Astrocyte of the cerebellum (primary cell): ENCODE data around the gene CCDC85C.

Experiments
- DNase-seq: peaks from one replicate; pipeline ENCODE4 v3.0.0-alpha.2; 2011; ENCODE audit warnings: low read depth
- H3K4me3 ChIP-seq: 2 replicates; pipeline ENCODE4 v1.5.1; 2011; ENCODE audit warnings: mild to moderate bottlenecking, low read depth, low read length, moderate library complexity
- in situ Hi-C: cut with HindIII; loops from 2 replicates; pipeline ENCODE4 v1.10.0; 2017; ENCODE audit warnings: low sequenced_read_pairs
- TF ChIP-seq, protein P1 (sequence below): IDR thresholded peaks from 2 replicates; pipeline ENCODE4 v1.5.1; 2012; ENCODE audit warnings: low read length, low read depth, moderate library complexity, mild to moderate bottlenecking; ENCODE audit errors: missing control alignments

CCDC85C gene

DNA sequence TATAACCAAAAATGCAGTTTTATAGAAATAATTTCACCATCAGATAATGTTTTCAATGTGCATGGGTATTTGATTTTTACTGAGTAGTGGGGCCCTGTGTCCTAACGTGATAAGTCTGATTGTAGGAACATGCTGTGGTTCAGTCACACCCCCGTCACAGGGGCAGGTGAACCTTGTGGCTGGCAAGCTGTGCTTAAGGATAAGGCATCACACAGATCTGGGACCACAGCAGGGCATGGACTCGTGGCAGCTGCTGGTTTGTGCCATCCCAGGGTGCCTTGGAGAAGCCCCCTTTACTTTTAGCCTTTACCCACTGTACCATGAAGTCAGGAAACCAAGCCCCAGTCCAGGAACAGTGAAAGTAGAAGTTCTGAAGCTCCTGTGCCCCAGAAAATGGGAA, 106.1 kb downstream of the CCDC85C start:
- in situ Hi-C loops = no loop called here
- DNase-seq = no peak
- TF ChIP-seq, protein P1, sequence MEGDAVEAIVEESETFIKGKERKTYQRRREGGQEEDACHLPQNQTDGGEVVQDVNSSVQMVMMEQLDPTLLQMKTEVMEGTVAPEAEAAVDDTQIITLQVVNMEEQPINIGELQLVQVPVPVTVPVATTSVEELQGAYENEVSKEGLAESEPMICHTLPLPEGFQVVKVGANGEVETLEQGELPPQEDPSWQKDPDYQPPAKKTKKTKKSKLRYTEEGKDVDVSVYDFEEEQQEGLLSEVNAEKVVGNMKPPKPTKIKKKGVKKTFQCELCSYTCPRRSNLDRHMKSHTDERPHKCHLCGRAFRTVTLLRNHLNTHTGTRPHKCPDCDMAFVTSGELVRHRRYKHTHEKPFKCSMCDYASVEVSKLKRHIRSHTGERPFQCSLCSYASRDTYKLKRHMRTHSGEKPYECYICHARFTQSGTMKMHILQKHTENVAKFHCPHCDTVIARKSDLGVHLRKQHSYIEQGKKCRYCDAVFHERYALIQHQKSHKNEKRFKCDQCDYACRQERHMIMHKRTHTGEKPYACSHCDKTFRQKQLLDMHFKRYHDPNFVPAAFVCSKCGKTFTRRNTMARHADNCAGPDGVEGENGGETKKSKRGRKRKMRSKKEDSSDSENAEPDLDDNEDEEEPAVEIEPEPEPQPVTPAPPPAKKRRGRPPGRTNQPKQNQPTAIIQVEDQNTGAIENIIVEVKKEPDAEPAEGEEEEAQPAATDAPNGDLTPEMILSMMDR = no peak
- H3K4me3 ChIP-seq = no peak overlapping the region

DNA sequence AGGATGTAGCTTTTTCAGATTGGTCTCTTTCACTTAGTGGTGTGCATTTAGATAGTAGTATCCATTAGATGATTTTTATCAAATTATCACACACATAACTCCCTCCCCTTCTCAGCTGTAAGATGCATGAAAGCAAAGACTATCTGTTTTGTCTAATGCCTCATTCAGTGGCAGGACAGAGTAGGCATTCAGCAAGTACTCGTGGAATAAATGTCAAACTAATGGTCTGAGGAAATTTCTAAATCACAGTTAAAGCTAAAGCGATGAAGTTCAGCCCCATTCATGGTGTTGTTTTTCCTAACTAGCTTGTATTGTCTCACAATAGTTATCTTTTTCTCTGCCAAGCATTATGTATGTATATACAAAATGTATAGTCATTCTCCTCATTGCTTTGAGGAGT, 106.7 kb downstream of the CCDC85C start:
- H3K4me3 ChIP-seq = no peak overlapping the region
- TF ChIP-seq, protein P1 = no peak
- DNase-seq = no peak
- in situ Hi-C loops = no loop called here

DNA sequence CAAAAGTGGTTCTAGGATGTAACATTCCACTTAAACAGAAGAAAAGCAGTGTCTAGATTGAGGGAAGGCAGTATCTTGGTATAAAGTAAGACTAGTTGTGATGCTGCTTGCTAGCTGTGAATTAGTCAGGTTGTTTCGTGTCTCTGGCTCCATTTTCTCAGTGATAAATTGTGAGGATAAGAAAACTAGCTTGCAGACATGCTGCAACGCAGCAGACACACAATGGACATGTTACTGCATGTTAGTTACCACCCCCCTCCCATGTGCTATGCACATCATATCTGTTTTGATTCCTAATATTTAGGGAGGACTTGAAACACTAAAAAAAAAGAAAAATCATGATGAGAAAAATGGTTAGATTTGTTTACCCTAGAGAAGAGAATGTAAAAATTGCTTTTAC, 119.9 kb downstream of the CCDC85C start:
- DNase-seq = no peak
- in situ Hi-C loops = no loop called here

DNA sequence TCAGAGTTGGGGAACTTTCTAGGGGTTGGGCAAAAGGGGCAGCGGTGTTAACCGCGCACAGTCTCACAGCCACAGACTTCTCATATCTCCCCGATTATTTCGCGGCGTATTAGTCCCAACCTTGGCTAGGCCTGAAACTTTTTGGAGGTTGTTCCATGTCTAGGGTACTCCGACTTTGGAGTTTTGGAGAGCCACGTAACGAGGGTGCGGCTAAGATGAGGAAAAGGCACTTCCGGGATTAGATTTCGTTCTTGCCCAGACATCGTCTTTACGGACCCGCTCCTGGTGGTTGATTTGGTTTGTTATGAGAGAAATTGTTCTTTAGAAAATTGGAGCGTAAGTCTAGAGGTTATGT, 122.3 kb downstream of the CCDC85C start:
- in situ Hi-C loops = no loop called here
- H3K4me3 ChIP-seq = peak overlapping the region; percentile 96
- TF ChIP-seq, protein P1 = no peak
- no peak for DNase-seq

More for the DNA sequence above, 119.9 kb downstream of the CCDC85C start:
- no peak overlapping the region for H3K4me3 ChIP-seq
- TF ChIP-seq, protein P1 = no peak

DNA sequence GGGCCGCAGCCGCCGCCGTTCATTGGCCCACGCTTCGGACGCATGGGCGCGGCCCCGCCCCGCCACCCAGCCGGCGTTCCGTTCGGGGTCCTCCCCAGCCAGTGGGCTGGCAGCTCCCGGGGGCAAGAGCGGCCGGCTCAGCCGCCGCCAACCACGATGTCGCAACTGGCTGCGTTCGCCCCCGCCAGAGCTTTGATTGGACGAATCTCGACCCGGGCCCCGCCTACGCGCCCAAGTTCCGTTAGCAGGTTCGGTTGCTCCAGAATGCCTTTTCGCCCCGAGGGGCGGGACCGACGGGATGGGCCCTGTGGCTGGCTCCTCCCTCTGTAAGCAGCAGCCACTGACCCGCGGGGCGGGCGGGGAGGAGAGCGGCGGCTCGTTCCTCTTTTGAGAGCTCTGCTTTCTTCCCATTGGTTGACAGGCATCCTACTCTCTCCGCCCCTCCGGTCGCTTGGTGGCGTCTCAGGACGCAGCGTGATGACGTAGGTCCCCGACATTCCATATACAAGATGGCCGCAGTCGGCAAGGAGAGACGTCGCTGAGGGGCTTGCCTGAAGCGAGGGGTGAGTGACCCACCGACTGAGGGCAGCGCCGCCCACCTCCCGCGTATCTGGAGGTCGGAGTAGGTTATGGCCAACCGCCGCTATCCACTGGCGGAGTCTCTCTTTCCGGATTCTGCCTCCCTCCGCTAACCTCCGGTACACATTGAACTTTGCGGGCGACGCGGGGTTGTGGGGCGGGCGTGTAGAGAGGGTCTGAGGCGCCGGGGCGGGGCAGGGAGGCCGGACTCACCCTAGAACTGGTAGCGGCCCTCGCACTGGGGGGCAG, 122.9 kb downstream of the CCDC85C start, which contains the start of gene CCNK:
Gene CCNK (plus strand): TSS at position 493 of the 828 bp plus-strand sequence. CDS start 11,269 bp downstream, outside the sequence.
- DNase-seq = peak; percentile 99
- in situ Hi-C loops = no loop called here
- TF ChIP-seq, protein P1 = no peak
- H3K4me3 ChIP-seq = peak within 1 kb of the TSS; percentile 96

DNA sequence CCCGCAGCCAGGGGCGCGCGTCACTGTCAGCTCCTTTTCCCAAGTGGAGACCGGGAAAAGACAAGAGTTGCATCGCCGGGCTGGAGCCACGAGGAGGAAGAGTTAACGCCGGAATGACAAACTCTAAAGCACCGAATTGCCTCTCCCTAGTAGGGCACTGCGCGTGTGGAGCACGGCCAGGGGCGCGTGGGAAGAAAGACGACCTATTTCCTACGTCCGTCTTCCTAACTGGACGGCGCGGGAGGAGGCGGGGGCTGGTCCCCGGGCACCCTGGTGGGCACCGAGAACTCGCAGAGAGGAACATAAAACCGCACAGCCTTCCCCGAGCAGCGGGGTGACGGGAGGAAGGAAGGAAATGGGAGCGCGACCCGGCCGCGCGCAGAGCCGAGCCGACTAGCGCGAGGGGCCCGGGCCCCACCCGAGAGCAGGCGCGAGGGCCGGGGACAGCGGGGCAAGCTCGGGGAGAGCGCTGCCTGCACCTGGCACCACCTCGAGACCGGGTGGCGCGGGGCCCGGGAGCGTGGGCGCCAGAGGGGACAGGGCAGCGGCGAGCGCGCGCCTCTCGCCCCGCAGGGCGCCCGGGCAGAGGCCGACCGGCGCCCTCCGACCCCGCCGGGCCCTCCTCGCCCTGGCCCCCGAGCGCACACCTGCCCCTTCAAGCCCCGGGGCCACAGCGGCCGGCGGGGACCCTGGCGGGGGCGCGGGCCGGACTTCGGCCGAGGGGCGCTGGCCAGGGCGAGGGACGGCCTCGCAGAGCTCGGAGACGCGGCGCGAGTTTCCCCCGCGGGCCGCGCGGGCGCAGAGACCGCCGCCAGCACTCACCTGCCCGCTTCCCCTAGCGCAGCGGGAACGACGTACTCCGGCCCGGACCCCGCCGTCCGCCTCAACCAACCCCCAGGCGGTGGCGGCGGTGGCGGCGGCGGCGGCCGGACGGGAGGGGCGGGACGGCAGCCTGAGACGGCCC, 123.8 kb downstream of the CCDC85C start, which contains the start of gene SETD3:
Gene SETD3 (minus strand): TSS at position 954 of the 964 bp plus-strand sequence. CDS start 15,054 bp downstream, outside the sequence.
- in situ Hi-C loops = no loop called here
- TF ChIP-seq, protein P1 = no peak
- H3K4me3 ChIP-seq = peak within 1 kb of the TSS; percentile 96
- DNase-seq = peak; percentile 18
